Fibroblast of lung (primary cell): ENCODE data around the gene USP46. TPM values are rescaled to one million over a fixed set of nuclear protein-coding genes. Genes with fewer than 3 reads are reported as not detected.

Experiments
- DNase-seq, 2 donors: peaks; one replicate each; pipeline versions ENCODE4 v3.0.0 to v3.0.0-alpha.2; 2010; ENCODE audit warnings: low read depth in 2 of 2
- H2AFZ ChIP-seq: 2 replicates; pipeline ENCODE4 v1.5.1; 2012; ENCODE audit warnings: low read length, control low read depth, inconsistent platforms
- H3K27ac ChIP-seq: 2 replicates; pipeline ENCODE4 v1.5.1; 2011; ENCODE audit warnings: low read length, control low read depth; ENCODE audit not compliant: insufficient read depth
- H3K27me3 ChIP-seq: 2 replicates; pipeline ENCODE4 v1.5.1; 2011; ENCODE audit warnings: mild to moderate bottlenecking, low read length; ENCODE audit not compliant: control insufficient read depth, insufficient read depth
- H3K36me3 ChIP-seq: 2 replicates; pipeline ENCODE4 v1.5.1; 2011; ENCODE audit warnings: low read length; ENCODE audit not compliant: control insufficient read depth, insufficient read depth
- H3K4me1 ChIP-seq: 2 replicates; pipeline ENCODE4 v1.5.1; 2011; ENCODE audit warnings: low read length; ENCODE audit not compliant: control insufficient read depth, insufficient read depth; ENCODE audit errors: extremely low read depth
- H3K4me2 ChIP-seq: 2 replicates; pipeline ENCODE4 v1.5.1; 2011; ENCODE audit warnings: low read length, control low read depth; ENCODE audit not compliant: insufficient read depth; ENCODE audit errors: extremely low read depth
- H3K4me3 ChIP-seq, 4 experiments: fragments of 200-600 bp in 1 of 4; sonication (generic) in 1 of 4; replicated peaks in 1 of 4; 2 replicates each; pipeline ENCODE4 v1.5.1; 2011 to 2016; ENCODE audit warnings: low read length in 4 of 4, low read depth in 3 of 4, mild to moderate bottlenecking in 3 of 4, control low read depth in 2 of 4, inconsistent platforms in 1 of 4, mixed read lengths in 1 of 4; ENCODE audit not compliant: insufficient read depth in 1 of 4; ENCODE audit errors: control extremely low read depth in 1 of 4
- H3K79me2 ChIP-seq: 2 replicates; pipeline ENCODE4 v1.5.1; 2012; ENCODE audit warnings: mild to moderate bottlenecking, low read length, inconsistent platforms; ENCODE audit not compliant: control insufficient read depth, insufficient read depth
- H3K9ac ChIP-seq: 2 replicates; pipeline ENCODE4 v1.5.1; 2011; ENCODE audit warnings: mild to moderate bottlenecking, low read length, control low read depth; ENCODE audit not compliant: insufficient read depth
- H3K9me3 ChIP-seq: 2 replicates; pipeline ENCODE4 v1.5.1; 2012; ENCODE audit warnings: low read depth, low read length; ENCODE audit not compliant: control insufficient read depth, insufficient read depth
- H4K20me1 ChIP-seq: 2 replicates; pipeline ENCODE4 v1.5.1; 2011; ENCODE audit warnings: low read length; ENCODE audit not compliant: control insufficient read depth, insufficient read depth; ENCODE audit errors: extremely low read depth
- CTCF ChIP-seq, 2 donors: IDR thresholded peaks in 1 of 2; conservative IDR thresholded peaks in 1 of 2; 1 replicate in 1 of 2; 2 replicates in 1 of 2; pipeline ENCODE4 v1.5.1; 2011 to 2012; ENCODE audit warnings: low read length in 2 of 2, control low read depth in 1 of 2, inconsistent platforms in 1 of 2, low read depth in 1 of 2, mild to moderate bottlenecking in 1 of 2
- EZH2 ChIP-seq: IDR thresholded peaks from 2 replicates; pipeline ENCODE4 v1.5.1; 2012; ENCODE audit warnings: low read length, control low read depth, mild to moderate bottlenecking; ENCODE audit errors: missing control alignments
- polyA plus RNA-seq, 2 donors: library from polyadenylated mRNA; depleted of rRNA in 1 of 2; stranded (reverse) in 1 of 2; unstranded in 1 of 2; fragments of >200 nt; gene quantifications; 2 replicates each; pipeline ENCODE4 v1.2.1, GENCODE V29; 2011 to 2012; ENCODE audit warnings: missing spikeins in 1 of 2
- total RNA-seq: library from RNA; depleted of rRNA; stranded (reverse); fragments of >200 nt; gene quantifications from 2 replicates; pipeline ENCODE4 v1.2.1, GENCODE V29; 2014

The USP46 gene
- total and polyA plus RNA-seq, 2 donors (not counting 1 experiment from before 2014, with no cell fraction given), result 14.4 to 21.8 TPM

GRCh38 chr4:52625216-52625615 lies 33.9 kb downstream of the USP46 start:
- H3K27ac ChIP-seq, result no peak overlapping the region
- H3K9ac ChIP-seq, result no peak overlapping the region
- H3K36me3 ChIP-seq, result peaks cover 3% of the 10 kb centered on the region
- no peaks in the 10 kb centered on the region for H3K9me3 ChIP-seq
- DNase-seq, result no peak
- no peaks in the 10 kb centered on the region for H3K79me2 ChIP-seq
- H3K4me1 ChIP-seq, result no peaks in the 10 kb centered on the region
- H3K27me3 ChIP-seq, result no peaks in the 10 kb centered on the region
- no peaks in the 10 kb centered on the region for H4K20me1 ChIP-seq
- no peak overlapping the region for H3K4me3 ChIP-seq
- no peak overlapping the region for H3K4me2 ChIP-seq
- TF ChIP-seq EZH2 (no peak), CTCF (conservative IDR thresholded peaks at IDR 0.05 in 1 of 2, IDR thresholded peaks at IDR 0.05 in 1 of 2; ENCODE audit: low read depth in 1 of 2, low read length in 2 of 2) (no peak)
- H2AFZ ChIP-seq, result no peak overlapping the region

DNA sequence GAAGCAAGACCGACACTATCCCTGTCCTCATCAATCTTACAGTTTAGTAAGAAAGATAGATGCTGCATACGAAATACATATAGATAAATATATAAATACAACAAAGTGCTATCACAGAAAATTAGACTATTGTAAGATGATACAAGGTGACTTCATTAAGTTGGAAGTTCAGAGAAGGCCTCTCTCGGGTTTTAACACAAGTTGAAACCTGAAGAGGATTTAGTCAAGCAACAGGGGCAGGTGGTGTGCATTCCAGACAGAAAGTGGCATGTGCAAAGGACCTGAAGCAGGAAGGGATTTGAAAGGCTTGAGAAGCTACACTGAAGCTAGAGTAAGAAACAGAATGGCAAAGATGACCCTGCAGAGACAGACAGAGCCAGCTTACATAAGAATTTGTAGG lies 36.5 kb downstream of the USP46 start:
- no peaks in the 10 kb centered on the region for H3K4me1 ChIP-seq

DNA sequence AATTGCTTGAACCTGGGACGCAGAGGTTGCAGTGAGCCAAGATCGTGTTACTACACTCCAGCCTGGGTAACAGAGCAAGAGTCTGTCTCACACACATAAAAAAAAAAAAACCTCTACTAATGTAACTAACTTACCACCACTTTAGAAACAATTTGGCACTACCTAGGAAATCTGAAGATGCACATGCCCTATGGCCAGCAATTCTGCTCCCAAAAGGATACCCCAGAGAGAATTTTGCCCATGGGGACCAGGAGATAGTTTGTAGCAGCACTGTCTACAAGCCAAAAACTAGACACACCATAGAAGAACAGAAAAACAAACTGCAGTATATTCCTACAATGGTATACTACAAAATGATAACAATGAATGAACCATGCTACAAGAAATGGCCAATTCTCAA lies 37.5 kb downstream of the USP46 start:
- no peak for TF ChIP-seq EZH2
- no peak for TF ChIP-seq CTCF (conservative IDR thresholded peaks at IDR 0.05 in 1 of 2, IDR thresholded peaks at IDR 0.05 in 1 of 2; ENCODE audit: low read depth in 1 of 2, low read length in 2 of 2)
- no peak for DNase-seq
- Histone ChIP-seq H4K20me1 (no peaks in the 10 kb centered on the region), H3K4me3 (no peak overlapping the region), H3K27me3 (no peaks in the 10 kb centered on the region), H3K36me3 (no peaks in the 10 kb centered on the region), H3K9me3 (no peaks in the 10 kb centered on the region), H3K4me2 (no peak overlapping the region), H3K9ac (no peak overlapping the region), H2AFZ (no peak overlapping the region), H3K27ac (no peak overlapping the region), H3K4me1 (no peaks in the 10 kb centered on the region), H3K79me2 (no peaks in the 10 kb centered on the region)

More for the DNA sequence above, 36.5 kb downstream of the USP46 start:
- Histone ChIP-seq H2AFZ (no peak overlapping the region), H3K4me2 (no peak overlapping the region), H3K27ac (no peak overlapping the region), H3K9ac (no peak overlapping the region), H4K20me1 (no peaks in the 10 kb centered on the region), H3K27me3 (no peaks in the 10 kb centered on the region), H3K36me3 (no peaks in the 10 kb centered on the region), H3K79me2 (no peaks in the 10 kb centered on the region), H3K4me3 (no peak overlapping the region), H3K9me3 (no peaks in the 10 kb centered on the region)
- TF ChIP-seq CTCF (conservative IDR thresholded peaks at IDR 0.05 in 1 of 2, IDR thresholded peaks at IDR 0.05 in 1 of 2; ENCODE audit: low read depth in 1 of 2, low read length in 2 of 2) (no peak), EZH2 (no peak)
- no peak for DNase-seq
